HG02943 (cell line): ENCODE measurements around the gene PPP1R13B.

ENCODE experiments used
- ATAC-seq: cut with Tn5 transposase; IDR thresholded peaks from one replicate; pipeline ENCODE4 v1.9.1; 2021; ENCODE audit warnings: mild to moderate bottlenecking, low read depth, moderate library complexity; ENCODE audit not compliant: unreplicated experiment

The PPP1R13B gene

DNA sequence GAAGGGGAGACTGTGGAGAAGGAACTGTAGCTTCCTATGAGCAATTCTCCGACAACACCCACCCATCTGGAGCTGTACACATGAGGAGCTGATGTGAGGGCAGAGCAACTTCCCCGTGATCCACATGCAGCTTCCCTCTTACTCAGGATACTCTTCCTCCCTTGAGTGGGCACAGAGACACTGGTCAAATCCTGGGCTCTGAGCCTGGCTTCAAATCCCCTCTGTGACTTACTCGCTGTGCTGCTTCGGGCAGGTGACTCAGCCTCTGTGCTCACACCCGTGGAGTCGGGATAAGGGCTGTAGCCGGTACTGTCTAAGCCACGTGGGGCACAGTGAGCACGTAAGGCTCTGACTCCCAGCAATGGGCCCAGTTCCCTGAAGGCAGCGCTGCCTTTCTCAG lies 100.7 kb downstream of the PPP1R13B start:
- no peak for ATAC-seq

DNA sequence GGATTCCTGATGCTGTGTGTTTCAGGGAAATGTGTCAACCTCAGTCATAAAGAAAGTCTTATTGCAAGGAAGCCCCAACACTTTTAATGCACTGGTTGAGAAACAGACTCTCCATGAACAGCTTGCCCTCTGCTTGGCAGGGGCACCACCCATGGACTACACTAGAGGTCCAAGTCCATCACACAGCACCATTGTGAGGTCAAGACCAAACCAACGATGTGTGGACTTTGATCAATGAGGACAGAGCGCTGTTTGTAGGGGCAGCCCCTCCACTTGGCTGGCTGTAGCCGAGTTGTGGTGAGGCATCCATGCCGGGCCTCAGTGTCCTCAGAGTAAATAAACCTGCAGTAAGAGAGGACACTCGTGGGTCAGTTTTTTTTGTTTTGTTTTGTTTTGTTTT lies 102.0 kb downstream of the PPP1R13B start:
- ATAC-seq, result no peak

DNA sequence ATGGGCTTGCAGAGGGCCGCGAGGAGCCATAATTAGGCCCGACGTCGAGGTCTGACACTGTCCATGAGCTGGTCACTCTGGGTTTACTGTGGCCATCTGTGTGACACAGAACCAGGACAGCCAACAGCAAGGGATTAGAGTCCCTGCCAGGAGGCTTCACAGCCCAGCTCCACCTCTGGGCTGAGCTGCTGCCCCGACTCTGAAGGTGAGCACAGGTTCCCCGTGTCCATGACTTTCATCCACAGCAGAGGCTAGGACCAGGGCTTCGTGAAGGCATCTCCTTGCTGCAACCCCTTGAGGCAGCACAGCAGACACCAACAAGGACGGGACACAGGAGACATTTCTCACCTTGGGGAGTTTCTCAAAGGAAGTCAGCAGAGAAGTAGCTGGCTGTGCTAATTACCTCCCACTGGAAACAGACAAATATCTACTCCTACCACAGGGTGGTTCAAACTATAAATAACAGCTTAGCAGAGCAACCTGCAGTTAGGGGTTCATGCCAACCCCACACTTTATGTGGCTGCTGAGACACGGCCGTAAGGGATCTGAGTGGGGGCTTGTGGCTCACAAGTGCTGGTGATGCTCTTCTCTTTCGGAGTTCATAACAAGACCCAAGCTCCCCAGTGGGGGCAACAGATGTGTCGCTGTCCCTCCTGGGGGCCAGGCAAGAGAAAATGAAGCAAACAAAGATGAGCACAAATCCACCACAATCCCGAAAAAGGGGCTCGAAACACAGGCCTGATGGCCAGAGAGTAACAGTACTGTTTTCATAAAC lies 102.6 kb downstream of the PPP1R13B start:
- no peak for ATAC-seq

DNA sequence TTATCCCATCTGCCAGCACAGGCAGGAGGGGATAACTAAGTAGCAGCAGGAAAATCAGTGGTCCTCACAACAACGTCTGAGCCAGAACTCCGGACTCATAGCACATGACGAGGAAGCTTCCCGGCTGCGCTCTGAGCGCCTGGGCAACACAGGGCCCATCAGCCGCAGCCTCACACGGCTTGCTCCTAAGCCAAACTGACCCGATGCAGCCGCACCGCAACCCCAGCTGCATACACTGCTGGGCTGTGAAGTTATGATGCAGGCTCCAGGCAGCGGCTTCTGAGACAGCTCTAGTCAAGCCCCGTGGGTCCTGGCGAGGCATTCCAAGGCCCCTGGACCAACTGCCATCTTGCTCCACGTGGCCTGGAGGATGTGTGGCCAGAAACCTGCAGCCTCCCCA lies 103.7 kb downstream of the PPP1R13B start:
- no peak for ATAC-seq

DNA sequence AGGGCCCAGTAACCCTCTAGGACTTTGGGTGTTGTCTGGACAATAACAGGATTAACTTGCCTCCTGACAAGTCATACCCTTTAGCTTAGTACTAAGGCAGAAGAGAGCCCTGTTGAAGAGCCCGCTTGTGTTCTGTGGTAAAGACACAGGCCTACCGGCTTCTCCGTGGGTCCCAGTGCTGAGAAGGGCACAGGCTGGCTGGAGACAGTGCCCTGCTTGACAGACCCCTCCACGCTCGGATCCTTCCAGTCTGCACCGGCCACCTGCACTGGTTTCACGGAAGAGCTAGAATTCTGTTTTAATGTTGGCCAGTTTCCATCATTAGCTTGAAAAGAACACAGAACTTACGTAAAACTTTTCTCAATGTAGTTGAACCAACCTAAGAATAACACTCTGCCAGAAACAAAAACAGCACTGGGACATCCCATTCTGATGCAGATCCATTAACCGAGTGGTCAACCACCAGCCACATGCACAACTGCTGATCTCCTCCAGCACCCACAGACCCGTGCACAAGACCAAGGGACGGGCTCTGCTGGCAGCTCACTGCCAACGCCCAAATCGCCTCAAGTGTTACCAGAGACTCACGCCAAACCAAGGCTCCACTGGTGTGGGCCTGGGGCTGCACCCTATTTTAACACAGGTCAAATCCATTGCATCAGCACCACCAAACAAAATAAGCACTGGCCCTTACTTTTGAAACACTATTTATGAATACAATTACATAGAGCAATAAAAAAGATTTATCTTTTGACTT lies 104.7 kb downstream of the PPP1R13B start:
- no peak for ATAC-seq

DNA sequence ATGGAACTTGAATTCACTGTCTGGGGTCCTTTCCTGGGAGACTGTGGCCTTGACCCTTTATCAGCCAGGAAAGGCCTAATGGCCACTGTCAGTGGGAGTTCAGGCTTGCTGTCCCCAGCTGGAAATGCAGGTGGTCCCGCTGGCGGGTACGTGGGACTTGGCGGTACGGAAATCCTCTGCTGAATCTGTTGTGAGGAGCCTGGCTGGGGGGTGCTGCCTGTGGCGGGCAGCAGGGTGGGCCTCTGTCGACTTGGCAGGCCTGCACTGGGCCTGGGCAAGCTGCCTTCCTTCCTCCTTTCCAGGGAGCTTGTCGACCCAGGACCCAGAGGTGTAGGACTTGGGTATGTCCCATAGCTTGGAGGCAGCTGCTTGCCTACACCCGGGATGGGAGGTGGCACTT lies 105.5 kb downstream of the PPP1R13B start:
- ATAC-seq, result no peak

DNA sequence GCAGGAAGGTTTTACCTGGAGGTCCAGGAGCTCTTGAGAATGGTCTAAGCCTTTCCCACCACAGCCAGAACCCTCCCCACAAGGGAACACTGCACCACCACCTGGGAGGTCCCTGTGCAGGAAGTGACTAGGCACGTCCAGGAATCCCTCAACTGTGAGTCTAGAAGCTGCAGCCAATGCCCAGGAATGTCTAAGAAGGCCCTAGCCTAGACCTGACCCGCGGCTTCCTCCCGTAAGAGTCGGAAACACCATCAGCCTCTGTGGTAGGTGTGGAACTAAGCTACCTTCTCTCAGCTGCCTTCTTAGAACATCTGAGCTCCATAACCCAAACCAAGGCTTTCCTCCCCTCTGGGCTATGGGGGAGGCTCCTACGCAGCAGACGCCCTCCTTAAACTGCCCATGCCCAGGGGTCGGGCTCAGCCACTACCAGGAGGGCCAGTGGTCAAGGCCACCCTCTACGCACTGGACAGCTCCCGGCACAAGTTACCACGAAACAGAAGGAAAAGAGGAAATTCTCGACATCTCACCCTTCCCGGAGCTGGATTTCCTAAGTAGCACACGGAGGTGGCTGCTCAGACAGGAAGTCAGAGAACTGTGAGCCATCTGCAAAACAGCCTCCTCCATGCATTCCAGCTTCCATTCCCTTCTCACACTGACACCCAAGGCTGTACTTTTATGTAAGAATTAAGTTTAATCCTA lies 106.2 kb downstream of the PPP1R13B start:
- ATAC-seq, result no peak

DNA sequence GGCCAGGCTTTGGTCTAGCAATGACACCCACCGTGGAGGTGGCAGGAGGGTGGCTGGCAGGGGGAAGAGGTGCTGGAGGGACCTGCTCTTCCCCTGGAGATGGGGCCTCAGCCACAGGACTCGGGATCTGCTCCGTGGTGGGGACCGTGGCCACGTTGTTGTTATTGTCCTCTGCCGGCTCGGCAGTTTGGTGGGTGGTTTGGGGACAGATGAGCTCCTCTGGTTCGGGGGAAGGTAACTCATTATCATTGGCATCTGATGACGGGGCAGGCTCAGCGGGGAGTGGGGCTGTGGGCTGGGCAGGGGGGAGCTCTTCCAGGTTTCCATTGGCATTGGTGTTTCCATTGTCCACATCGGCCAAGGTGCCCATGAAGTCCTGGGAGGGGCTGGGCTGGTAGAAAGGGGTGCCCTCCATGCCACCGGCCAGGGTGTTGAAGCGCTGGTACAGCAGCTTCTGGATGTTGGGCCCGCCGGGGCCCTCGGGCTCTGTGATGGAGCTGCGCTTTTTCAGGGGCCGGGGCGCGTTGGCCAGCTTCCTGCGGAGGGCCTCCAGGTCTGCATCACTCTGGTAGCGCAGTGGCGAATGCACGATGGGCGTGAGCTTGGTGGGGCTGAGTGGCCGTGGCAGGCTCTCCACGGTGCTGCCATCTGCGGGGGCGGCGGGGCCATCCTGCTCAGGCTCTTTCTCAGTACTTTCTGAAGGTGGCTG lies 107.4 kb downstream of the PPP1R13B start:
- ATAC-seq, result no peak

DNA sequence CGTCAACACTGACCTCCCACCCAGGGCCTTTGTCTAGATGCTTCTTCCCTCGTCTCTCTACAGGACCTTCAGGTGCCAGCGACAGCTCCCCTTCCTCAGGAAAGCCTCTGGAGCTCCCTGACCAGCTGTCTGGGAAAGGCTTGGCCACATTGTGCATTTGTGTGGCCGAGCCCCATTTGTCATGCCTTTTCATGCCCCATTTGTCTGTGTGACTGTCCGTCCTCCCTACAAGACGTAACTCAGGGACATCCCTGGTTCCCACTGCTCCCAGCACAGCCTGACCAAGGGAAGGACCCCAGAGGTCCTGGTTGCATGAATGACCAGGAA lies 107.9 kb downstream of the PPP1R13B start:
- no peak for ATAC-seq

DNA sequence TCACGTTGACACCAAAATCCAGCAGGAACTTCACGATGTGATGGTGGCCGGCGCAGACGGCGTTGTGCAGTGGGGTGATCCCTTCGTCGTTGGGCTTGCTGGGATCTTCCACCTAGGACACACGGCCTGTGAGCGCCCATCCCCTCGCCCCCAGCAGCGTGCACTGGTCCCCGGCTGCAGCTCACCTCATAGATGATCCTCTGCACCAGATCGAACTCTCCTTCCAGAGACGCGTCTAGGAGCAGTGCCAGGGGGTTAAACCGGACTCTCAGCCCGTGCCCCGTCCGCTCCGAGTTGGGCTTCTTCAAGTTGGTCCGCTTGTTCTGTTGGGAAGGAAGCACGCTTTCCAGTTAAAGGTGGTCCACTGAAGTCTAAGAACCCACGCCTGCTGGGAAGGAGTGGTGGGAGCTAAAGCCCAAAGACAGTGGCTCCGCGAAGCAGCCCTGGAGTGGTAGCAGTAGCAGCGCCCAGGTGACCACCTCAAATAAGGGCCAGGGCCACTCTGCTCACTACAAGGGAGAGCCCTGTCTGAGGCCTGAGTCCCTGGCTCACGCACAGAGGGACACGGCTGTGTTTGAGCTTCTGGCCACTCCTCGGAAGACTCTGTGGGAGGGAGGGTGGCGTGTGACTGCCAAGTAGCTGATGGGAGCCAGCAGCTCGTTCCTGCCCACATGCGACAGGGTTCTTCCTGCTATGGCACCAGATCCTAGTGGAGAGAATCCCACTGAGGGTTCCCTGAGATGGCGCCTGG lies 108.5 kb downstream of the PPP1R13B start:
- ATAC-seq, result no peak

DNA sequence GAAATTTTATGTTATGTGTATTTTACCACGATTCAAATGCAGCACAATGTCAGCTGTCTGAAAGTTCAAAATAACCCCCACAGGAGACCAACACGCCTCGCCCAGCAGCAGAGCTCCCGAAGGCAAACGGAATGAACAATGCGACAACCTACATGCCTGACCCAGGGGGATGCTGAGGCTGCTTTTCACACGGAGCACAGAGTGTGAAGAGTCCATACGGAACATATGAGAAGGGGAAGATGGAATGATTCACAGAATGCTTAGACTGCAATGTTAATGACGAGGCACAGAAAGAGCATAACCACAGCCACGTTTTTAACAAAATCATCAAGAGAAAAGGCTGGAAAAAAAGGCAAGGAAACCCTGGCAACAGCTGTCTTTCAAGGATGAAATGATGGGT lies 109.2 kb downstream of the PPP1R13B start:
- no peak for ATAC-seq

DNA sequence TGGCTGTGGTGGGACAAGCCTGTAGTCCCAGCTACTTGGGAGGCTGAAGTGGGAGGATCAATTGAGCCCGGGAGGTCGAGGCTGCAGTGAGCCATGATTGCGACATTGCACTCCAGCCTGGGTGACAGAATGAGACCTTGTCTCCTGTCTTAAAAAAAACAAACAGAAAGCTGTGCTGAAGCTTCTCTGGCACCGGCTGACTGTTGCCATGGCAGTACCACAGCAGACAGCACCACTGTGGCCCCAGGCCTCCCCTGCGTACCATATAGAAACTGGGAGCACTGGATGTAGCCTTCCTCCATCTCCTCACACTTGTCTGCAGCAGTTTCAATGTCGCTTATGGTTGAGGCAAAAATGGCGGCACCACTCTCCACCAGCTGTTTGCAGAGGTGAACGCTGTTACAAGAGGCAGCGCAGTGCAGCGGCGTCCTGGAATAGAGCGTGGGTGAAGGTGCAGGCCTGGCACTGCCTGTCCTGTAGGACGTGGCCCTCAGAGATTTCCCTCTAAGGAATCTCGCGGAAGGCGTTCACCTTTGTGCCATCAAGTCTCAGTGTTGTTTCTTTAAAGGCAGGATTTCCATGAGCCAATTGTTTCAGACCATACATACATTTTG lies 109.8 kb downstream of the PPP1R13B start:
- ATAC-seq, result no peak

DNA sequence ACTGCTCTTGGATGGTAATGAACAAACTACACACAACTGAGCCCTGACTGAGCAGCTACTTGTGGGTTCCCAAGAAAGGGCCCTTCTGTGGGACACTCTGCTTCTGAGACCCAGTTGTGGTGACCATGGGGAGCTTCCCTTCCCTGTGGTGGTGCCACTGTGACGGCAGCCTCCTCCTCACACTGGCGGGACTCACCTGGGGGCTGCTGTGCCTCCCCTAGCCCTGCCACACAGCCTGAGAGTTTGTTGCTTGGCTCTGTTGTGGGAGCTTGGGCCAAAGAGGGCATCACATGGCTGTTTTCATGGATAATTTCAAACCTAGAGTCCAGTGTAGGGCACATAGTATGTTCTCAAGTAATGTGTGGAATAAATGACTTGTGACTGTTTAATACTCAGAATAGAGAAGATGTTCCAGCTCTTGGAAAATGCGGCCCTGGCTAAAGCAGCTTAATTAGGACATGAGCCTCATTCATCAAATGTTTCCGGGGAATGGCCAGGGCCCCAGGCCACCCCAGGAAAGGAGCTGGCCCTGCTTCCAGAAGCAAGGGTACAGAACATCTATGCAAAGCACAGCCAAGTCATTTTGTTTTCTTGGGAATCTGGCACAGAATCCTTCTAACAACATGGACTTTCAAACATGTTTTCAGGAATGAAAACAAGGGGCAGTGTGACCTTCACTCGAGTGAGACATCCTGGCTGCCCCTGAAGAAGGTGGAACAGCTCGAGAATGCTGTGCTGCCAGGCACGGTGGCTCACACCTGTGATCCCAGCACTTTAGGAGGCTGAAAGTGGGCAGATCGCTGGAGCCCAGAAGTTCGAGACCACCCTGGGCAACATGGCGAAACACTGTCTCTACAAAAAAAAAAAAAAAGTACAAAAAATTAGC lies 110.6 kb downstream of the PPP1R13B start:
- ATAC-seq, result no peak

DNA sequence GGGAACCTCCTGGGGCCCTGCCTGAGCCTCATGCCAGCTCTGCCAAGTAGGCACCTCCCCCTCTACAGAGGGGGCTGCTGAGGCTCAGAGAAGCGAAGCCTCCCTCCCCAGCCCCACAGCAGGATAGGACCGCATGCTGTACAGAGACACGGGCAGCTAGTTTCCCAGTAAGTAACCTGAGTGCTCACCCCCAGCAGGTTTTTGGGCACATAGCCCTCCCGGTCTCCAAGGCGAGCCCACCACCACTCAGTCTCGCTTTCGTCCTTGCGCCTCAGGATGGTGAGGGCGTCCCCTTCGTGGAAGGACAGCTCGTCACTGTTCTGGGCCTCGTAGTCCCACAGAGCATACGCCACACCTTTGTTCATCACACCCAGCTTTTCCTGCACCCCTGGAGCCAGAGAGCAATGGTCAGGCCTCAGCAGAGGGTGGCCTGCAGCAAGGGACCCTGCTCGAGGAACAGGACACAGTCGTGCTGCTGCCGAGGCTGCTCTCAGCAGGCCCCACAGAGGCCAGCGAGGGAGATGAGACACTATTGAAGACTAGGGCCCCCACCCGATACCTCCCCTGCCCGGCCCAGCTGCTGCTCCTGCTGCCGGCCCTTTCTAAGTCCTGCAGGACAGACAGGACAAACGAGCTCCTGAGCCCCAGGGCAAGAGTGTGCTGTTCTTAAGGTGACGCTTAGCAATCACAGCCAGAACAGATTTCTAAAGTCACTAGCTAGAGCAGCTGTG lies 111.4 kb downstream of the PPP1R13B start:
- no peak for ATAC-seq

DNA sequence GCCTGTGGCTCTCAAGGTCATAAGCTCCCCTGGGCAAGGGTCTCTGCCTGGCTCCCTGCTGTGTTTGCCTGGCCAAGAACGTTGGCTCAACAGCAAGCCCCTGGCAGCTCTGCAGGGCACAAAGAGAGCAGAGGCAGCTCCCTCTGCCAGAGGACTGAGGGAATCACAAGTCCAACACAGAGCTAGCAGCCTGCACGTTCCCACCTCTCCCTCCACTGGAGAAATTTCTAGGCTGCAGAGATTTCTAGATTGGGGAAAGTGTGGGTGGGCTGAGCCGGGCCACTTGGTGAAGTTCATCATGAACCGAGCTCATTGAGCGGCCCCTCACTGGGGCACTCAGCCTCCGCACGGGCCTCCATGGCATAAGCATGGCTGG lies 111.9 kb downstream of the PPP1R13B start:
- ATAC-seq, result no peak

DNA sequence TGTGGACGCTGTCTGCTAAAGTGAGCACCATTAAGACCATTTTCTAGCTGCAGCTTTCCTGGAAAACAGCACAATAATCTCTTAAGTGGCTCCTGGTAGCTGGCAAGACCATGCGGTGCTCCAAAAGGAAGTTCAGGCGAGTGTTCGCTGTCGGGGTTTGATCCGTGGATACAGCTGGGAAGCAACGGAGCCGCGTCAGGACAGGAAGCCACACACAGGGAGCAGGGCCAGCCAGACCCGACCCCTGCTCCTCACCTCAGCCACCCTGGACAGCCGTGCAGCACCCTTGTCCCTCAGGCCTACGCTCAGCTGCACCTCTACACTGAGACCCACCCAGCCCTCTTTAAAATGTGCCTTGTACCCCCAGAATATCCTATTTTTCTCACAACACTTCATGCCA lies 112.4 kb downstream of the PPP1R13B start:
- no peak for ATAC-seq

DNA sequence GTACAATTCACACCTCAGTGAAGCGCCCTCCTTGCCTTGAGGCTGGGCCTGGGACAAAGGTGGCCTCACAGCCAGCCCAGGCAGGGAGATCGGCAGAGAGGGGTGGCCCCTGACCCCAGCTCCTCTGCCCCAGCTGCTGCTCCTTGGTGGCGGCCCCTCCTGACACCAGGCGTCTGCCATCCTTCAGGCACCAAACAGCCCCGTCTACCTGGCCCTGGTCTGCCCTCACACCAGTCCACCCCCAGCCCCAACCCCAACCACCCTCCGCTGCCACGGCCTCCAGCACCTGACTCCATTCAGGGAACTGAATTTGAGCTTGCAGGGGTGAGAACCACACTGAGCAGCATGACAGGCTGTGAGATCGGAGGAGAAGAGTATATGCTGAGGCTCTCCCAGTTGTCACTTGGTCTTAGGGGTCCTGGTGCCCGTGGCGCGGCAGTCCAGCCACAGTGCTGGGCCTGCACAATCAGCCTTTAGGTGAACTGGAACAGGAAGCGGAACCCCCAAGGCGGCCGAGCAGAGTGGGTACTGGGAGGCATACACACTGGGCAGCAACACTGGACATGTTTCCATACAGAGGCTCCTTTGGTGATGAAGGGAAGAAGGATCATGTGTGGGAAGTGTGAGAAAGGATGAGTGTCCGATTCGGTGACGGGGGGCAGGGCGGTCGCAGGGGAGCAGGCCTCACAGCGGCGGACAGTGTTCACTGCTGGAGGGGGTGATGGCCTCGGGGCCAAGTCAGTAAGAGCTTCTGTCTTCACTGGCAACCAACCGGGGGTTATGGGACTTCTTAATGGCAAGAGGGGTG lies 113.1 kb downstream of the PPP1R13B start:
- ATAC-seq, result no peak

DNA sequence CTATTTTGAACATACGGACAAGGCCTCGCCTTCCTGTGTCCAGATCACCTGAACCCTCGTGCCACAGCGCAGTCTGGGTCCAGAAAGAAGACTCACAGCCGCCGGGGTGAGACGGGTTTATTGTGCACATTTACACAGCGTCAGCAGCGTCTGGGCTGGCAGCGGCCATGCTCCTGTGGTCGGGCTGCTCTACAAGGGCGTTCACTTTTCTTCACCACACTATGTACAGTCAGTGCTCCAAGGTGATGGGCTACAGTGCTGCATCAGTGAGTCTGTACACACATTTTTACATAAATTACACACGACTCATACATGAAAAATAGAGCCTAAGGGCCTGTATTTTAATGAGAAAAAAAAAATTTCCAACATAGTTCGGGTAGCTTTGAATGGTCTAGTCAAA lies 113.7 kb downstream of the PPP1R13B start:
- ATAC-seq, result no peak
